Measurements from ENCODE around the gene CES2. TPM values are rescaled to one million over a fixed set of nuclear protein-coding genes. Genes with fewer than 3 reads are reported as not detected.

CES2 gene
- polyA plus RNA-seq, 2 of the 4 experiments (the other 2 are of a cell fraction): 20.3 to 20.4 TPM

GRCh38 chr16:66970775-66971720 lies 35.7 kb downstream of the CES2 start:
- TF ChIP-seq E2F6 (IDR thresholded peaks at IDR 0.05; ENCODE audit: borderline replicate concordance, low read depth): no peak
- TF ChIP-seq RARB (CRISPR knock-in tag; IDR thresholded peaks at IDR 0.05): no peak
- TF ChIP-seq HOXB5 (CRISPR knock-in tag; IDR thresholded peaks at IDR 0.05): no peak
- no peak for TF ChIP-seq POLR2AphosphoS2 (conservative IDR thresholded peaks at IDR 0.05; ENCODE audit: low read length)
- TF ChIP-seq ATOH8 (CRISPR knock-in tag; IDR thresholded peaks at IDR 0.05; ENCODE audit: low read depth): no peak
- TF ChIP-seq EP300 (IDR thresholded peaks at IDR 0.05): no peak; a peak in 1 of 5 replicates
- TF ChIP-seq REST (IDR thresholded peaks at IDR 0.05): no peak
- TF ChIP-seq JUN (IDR thresholded peaks at IDR 0.05): 0 out of 5 replicates have a peak, but pooled peaks of 1 of the 2 experiments have one; percentile 30
- TF ChIP-seq ELK1 (IDR thresholded peaks at IDR 0.05; ENCODE audit: low read depth, low read length): no peak
- no peak for TF ChIP-seq CHD4 (IDR thresholded peaks at IDR 0.05; ENCODE audit: borderline replicate concordance)
- peak; percentile 55; the same call in 1 of the 2 replicates for TF ChIP-seq GATA3 (IDR thresholded peaks at IDR 0.05; ENCODE audit: borderline replicate concordance)
- no peak for TF ChIP-seq ZNF302 (CRISPR knock-in tag; IDR thresholded peaks at IDR 0.05)
- no peak for TF ChIP-seq HOXB13 (CRISPR knock-in tag; IDR thresholded peaks at IDR 0.05; ENCODE audit: low read depth)
- TF ChIP-seq RCOR1 (IDR thresholded peaks at IDR 0.05; ENCODE audit: low read depth, low read length): no peak
- no peak for TF ChIP-seq ZSCAN20 (CRISPR knock-in tag; IDR thresholded peaks at IDR 0.05)
- peak; percentile 24 for TF ChIP-seq ZFP36 (IDR thresholded peaks at IDR 0.05; ENCODE audit: borderline replicate concordance, partially characterized antibody)
- TF ChIP-seq FOXS1 (CRISPR knock-in tag; IDR thresholded peaks at IDR 0.05): no peak
- TF ChIP-seq MAZ (IDR thresholded peaks at IDR 0.05; ENCODE audit: borderline replicate concordance, low read depth, low read length): no peak
- no peak for TF ChIP-seq USF2 (IDR thresholded peaks at IDR 0.05)
- H3K27ac ChIP-seq: peak overlapping the region; percentile 25 to 35; a peak in 3 of 6 replicates
- 52% methylated on average over 10 of the region's 10 CpGs for WGBS (ENCODE audit: missing lambda C conversion rate)
- ChIA-PET CTCF (interaction anchor here (0.7 to 15.9 kb wide), 12 partner anchors 4 to 356 kb away, joined by 3 to 216 read pairs (median 4); partner anchors contain the start of genes B3GNT9, CES3, FBXL8 and LRRC36), POLR2A (no interaction called here)
- no peaks in the 10 kb centered on the region for H3K9me3 ChIP-seq
- FAIRE-seq: no peak
- peaks cover 13% of the 10 kb centered on the region for H3K4me1 ChIP-seq
- 0 out of 3 replicates have a peak overlapping the region, but pooled peaks have one; percentile 20 for H3K4me2 ChIP-seq
- peak in 1 of 2 experiments; percentile 39 for DNase-seq (ENCODE audit: low read depth in 1 of 2, low spot score in 1 of 2)
- H3K4me3 ChIP-seq: no peak overlapping the region
- ATAC-seq: peak; percentile 38 to 52; a peak in 5 of 6 replicates
